SK-N-SH treated with all-trans-retinoic acid at 6 μM for 48 hours (cell line): Measurements from ENCODE around the gene ZYG11A.

ENCODE experiments used
- ATAC-seq: fragments of 200-7000 bp; cut with Tn5 transposase; 3 replicates; pipeline ENCODE4 v1.9.1; 2020; ENCODE audit warnings: mild to moderate bottlenecking, moderate library complexity
- ARNTL ChIP-seq: fragments of 450-650 bp; formaldehyde crosslinking; IDR thresholded peaks from 2 replicates; pipeline ENCODE4 v1.5.0; 2020; ENCODE audit warnings: low read depth, mild to moderate bottlenecking, moderate library complexity, borderline replicate concordance
- BACH2 ChIP-seq: fragments of 250-450 bp; sonication (Bioruptor Pico); IDR thresholded peaks from 2 replicates; pipeline ENCODE4 v1.9.0; 2021; ENCODE audit warnings: mild to moderate bottlenecking, borderline replicate concordance
- CSDC2 ChIP-seq: fragments of 250-450 bp; sonication (Bioruptor Pico); IDR thresholded peaks from 2 replicates; pipeline ENCODE4 v1.5.0; 2020; ENCODE audit warnings: mild to moderate bottlenecking, moderate library complexity
- ESRRG ChIP-seq: fragments of 250-450 bp; sonication (Bioruptor Pico); IDR thresholded peaks from 2 replicates; pipeline ENCODE4 v1.6.1; 2021; ENCODE audit warnings: mild to moderate bottlenecking
- GLIS3 ChIP-seq: fragments of 250-450 bp; sonication (Bioruptor Pico); IDR thresholded peaks from 2 replicates; pipeline ENCODE4 v1.5.0; 2020; ENCODE audit warnings: mild to moderate bottlenecking, moderate library complexity
- ISL1 ChIP-seq: fragments of 250-450 bp; sonication (Bioruptor Pico); IDR thresholded peaks from 2 replicates; pipeline ENCODE4 v2.1.2; 2022; ENCODE audit warnings: mild to moderate bottlenecking, moderate library complexity
- OSR1 ChIP-seq: fragments of 250-450 bp; sonication (Bioruptor Pico); IDR thresholded peaks from 2 replicates; pipeline ENCODE4 v1.8.0; 2022; ENCODE audit warnings: moderate library complexity, mild to moderate bottlenecking, inconsistent platforms
- RARB ChIP-seq: fragments of 250-450 bp; sonication (Bioruptor Pico); IDR thresholded peaks from 2 replicates; pipeline ENCODE4 v1.8.0; 2021; ENCODE audit warnings: mild to moderate bottlenecking, moderate library complexity
- TCF4 ChIP-seq: fragments of 250-450 bp; sonication (Bioruptor Pico); IDR thresholded peaks from 2 replicates; pipeline ENCODE4 v1.8.0; 2021; ENCODE audit warnings: mild to moderate bottlenecking, moderate library complexity, borderline replicate concordance
- TOX ChIP-seq: fragments of 250-450 bp; sonication (Bioruptor Pico); IDR thresholded peaks from 2 replicates; pipeline ENCODE4 v1.8.0; 2021; ENCODE audit warnings: mild to moderate bottlenecking, moderate library complexity, borderline replicate concordance
- ZC3H10 ChIP-seq: fragments of 250-450 bp; sonication (Bioruptor Pico); IDR thresholded peaks from 2 replicates; pipeline ENCODE4 v1.5.1; 2021; ENCODE audit warnings: mild to moderate bottlenecking, moderate library complexity
- ZFP3 ChIP-seq: fragments of 250-450 bp; sonication (Bioruptor Pico); IDR thresholded peaks from 2 replicates; pipeline ENCODE4 v1.5.0; 2020; ENCODE audit warnings: mild to moderate bottlenecking, moderate library complexity
- ZFP30 ChIP-seq: fragments of 450-650 bp; formaldehyde crosslinking; IDR thresholded peaks from 2 replicates; pipeline ENCODE4 v1.5.0; 2022; ENCODE audit warnings: mild to moderate bottlenecking, moderate library complexity
- ZNF565 ChIP-seq: fragments of 450-650 bp; formaldehyde crosslinking; conservative IDR thresholded peaks from 2 replicates; pipeline ENCODE4 v1.5.0; 2020; ENCODE audit warnings: low read depth, mild to moderate bottlenecking, moderate library complexity
- ZNF70 ChIP-seq: fragments of 450-650 bp; formaldehyde crosslinking; IDR thresholded peaks from 2 replicates; pipeline ENCODE4 v1.5.0; 2020; ENCODE audit warnings: mild to moderate bottlenecking, moderate library complexity
- ZNF8 ChIP-seq: fragments of 450-650 bp; formaldehyde crosslinking; IDR thresholded peaks from 2 replicates; pipeline ENCODE4 v1.5.0; 2020; ENCODE audit warnings: mild to moderate bottlenecking, moderate library complexity
- TF ChIP-seq, protein P1 (sequence below): fragments of 250-450 bp; sonication (Bioruptor Pico); IDR thresholded peaks from 2 replicates; pipeline ENCODE4 v1.8.0; 2021; ENCODE audit warnings: low read depth, mild to moderate bottlenecking, moderate library complexity, borderline replicate concordance
- TF ChIP-seq, protein P2 (sequence below): fragments of 250-450 bp; sonication (Bioruptor Pico); IDR thresholded peaks from 2 replicates; pipeline ENCODE4 v1.5.1; 2021; ENCODE audit warnings: mild to moderate bottlenecking, moderate library complexity
- TF ChIP-seq, protein P3 (sequence below): fragments of 250-450 bp; sonication (Bioruptor Pico); IDR thresholded peaks from 2 replicates; pipeline ENCODE4 v1.8.0; 2020; ENCODE audit warnings: mild to moderate bottlenecking, moderate library complexity, borderline replicate concordance
- TF ChIP-seq, protein P4 (sequence below): fragments of 250-450 bp; sonication (Bioruptor Pico); IDR thresholded peaks from 2 replicates; pipeline ENCODE4 v1.5.1; 2020; ENCODE audit warnings: low read depth, mild to moderate bottlenecking, moderate library complexity
- TF ChIP-seq, protein P5 (sequence below): fragments of 250-450 bp; sonication (Bioruptor Pico); IDR thresholded peaks from 2 replicates; pipeline ENCODE4 v1.5.0; 2020; ENCODE audit warnings: mild to moderate bottlenecking, moderate library complexity

The ZYG11A gene

DNA sequence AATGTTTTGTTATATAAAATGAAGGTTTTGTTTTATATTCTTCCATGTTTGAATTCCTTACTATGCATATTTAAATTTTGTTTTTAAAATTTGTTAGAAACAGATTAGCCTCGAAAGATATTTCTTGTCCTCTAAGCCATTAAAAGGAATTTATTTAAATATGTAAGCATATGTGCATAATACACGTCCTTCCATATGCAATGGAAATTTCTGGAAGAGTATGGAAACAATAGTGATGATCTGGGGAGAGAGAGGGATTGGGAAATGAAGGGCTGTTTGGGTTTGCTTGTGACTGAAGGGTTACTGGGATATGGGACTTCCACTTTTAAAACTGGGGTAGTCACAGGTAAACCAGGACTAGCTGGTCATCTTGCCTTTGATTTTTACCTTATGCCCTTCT lies 57.8 kb downstream of the ZYG11A start:
- no peak for ATAC-seq
- TF ChIP-seq OSR1 (no peak), ZNF70 (CRISPR knock-in tag) (no peak), BACH2 (CRISPR knock-in tag) (no peak), ZNF8 (CRISPR knock-in tag) (no peak), TCF4 (CRISPR knock-in tag) (no peak), ARNTL (CRISPR knock-in tag) (no peak), ISL1 (CRISPR knock-in tag) (no peak), ZC3H10 (CRISPR knock-in tag) (no peak), TOX (CRISPR knock-in tag) (no peak), ESRRG (no peak), RARB (CRISPR knock-in tag) (no peak), CSDC2 (CRISPR knock-in tag) (no peak), ZNF565 (CRISPR knock-in tag) (no peak), ZFP3 (no peak), GLIS3 (CRISPR knock-in tag) (no peak)
- TF ChIP-seq, protein P1, sequence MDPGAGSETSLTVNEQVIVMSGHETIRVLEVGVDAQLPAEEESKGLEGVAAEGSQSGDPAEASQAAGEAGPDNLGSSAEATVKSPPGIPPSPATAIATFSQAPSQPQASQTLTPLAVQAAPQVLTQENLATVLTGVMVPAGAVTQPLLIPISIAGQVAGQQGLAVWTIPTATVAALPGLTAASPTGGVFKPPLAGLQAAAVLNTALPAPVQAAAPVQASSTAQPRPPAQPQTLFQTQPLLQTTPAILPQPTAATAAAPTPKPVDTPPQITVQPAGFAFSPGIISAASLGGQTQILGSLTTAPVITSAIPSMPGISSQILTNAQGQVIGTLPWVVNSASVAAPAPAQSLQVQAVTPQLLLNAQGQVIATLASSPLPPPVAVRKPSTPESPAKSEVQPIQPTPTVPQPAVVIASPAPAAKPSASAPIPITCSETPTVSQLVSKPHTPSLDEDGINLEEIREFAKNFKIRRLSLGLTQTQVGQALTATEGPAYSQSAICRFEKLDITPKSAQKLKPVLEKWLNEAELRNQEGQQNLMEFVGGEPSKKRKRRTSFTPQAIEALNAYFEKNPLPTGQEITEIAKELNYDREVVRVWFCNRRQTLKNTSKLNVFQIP: no peak
- TF ChIP-seq, protein P2, sequence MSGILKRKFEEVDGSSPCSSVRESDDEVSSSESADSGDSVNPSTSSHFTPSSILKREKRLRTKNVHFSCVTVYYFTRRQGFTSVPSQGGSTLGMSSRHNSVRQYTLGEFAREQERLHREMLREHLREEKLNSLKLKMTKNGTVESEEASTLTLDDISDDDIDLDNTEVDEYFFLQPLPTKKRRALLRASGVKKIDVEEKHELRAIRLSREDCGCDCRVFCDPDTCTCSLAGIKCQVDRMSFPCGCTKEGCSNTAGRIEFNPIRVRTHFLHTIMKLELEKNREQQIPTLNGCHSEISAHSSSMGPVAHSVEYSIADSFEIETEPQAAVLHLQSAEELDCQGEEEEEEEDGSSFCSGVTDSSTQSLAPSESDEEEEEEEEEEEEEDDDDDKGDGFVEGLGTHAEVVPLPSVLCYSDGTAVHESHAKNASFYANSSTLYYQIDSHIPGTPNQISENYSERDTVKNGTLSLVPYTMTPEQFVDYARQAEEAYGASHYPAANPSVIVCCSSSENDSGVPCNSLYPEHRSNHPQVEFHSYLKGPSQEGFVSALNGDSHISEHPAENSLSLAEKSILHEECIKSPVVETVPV (CRISPR knock-in tag): no peak
- TF ChIP-seq, protein P3, sequence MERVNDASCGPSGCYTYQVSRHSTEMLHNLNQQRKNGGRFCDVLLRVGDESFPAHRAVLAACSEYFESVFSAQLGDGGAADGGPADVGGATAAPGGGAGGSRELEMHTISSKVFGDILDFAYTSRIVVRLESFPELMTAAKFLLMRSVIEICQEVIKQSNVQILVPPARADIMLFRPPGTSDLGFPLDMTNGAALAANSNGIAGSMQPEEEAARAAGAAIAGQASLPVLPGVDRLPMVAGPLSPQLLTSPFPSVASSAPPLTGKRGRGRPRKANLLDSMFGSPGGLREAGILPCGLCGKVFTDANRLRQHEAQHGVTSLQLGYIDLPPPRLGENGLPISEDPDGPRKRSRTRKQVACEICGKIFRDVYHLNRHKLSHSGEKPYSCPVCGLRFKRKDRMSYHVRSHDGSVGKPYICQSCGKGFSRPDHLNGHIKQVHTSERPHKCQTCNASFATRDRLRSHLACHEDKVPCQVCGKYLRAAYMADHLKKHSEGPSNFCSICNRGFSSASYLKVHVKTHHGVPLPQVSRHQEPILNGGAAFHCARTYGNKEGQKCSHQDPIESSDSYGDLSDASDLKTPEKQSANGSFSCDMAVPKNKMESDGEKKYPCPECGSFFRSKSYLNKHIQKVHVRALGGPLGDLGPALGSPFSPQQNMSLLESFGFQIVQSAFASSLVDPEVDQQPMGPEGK (CRISPR knock-in tag): no peak

DNA sequence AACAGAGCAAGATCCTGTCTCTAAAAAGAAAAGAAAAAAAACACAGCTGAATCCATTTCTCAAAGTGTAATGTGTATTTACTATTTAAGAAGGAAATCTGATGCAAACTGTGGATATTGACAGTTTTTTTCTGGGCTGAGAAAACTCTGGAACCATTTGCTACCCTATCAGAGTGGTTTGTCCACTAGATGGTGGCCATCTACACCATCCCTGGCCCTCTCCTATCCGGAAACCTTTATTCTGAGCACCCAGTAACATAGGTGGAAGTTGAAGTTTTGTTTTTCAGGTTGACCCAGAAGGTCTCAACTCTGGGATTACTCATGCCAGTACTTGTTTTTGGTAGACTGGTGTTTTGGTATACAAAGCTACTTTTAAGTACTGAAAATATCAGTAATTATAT lies 58.8 kb downstream of the ZYG11A start:
- ATAC-seq: no peak
- TF ChIP-seq ZNF8 (CRISPR knock-in tag) (no peak), BACH2 (CRISPR knock-in tag) (no peak), ISL1 (CRISPR knock-in tag) (no peak), OSR1 (no peak), RARB (CRISPR knock-in tag) (no peak), ARNTL (CRISPR knock-in tag) (no peak), TOX (CRISPR knock-in tag) (no peak), TCF4 (CRISPR knock-in tag) (no peak), CSDC2 (CRISPR knock-in tag) (no peak), ZFP30 (CRISPR knock-in tag) (no peak), ZFP3 (no peak)
- TF ChIP-seq, protein P4, sequence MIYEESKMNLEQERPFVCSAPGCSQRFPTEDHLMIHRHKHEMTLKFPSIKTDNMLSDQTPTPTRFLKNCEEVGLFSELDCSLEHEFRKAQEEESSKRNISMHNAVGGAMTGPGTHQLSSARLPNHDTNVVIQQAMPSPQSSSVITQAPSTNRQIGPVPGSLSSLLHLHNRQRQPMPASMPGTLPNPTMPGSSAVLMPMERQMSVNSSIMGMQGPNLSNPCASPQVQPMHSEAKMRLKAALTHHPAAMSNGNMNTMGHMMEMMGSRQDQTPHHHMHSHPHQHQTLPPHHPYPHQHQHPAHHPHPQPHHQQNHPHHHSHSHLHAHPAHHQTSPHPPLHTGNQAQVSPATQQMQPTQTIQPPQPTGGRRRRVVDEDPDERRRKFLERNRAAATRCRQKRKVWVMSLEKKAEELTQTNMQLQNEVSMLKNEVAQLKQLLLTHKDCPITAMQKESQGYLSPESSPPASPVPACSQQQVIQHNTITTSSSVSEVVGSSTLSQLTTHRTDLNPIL (CRISPR knock-in tag): no peak
- TF ChIP-seq, protein P1: no peak
- TF ChIP-seq, protein P5, sequence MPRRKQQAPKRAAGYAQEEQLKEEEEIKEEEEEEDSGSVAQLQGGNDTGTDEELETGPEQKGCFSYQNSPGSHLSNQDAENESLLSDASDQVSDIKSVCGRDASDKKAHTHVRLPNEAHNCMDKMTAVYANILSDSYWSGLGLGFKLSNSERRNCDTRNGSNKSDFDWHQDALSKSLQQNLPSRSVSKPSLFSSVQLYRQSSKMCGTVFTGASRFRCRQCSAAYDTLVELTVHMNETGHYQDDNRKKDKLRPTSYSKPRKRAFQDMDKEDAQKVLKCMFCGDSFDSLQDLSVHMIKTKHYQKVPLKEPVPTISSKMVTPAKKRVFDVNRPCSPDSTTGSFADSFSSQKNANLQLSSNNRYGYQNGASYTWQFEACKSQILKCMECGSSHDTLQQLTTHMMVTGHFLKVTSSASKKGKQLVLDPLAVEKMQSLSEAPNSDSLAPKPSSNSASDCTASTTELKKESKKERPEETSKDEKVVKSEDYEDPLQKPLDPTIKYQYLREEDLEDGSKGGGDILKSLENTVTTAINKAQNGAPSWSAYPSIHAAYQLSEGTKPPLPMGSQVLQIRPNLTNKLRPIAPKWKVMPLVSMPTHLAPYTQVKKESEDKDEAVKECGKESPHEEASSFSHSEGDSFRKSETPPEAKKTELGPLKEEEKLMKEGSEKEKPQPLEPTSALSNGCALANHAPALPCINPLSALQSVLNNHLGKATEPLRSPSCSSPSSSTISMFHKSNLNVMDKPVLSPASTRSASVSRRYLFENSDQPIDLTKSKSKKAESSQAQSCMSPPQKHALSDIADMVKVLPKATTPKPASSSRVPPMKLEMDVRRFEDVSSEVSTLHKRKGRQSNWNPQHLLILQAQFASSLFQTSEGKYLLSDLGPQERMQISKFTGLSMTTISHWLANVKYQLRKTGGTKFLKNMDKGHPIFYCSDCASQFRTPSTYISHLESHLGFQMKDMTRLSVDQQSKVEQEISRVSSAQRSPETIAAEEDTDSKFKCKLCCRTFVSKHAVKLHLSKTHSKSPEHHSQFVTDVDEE (CRISPR knock-in tag): no peak
